Germinal center (tissue), 1 donor: Measurements from ENCODE around the gene RBM28.

ENCODE experiments used
- DNase-seq: peaks from one replicate; pipeline ENCODE4 v3.0.0; 2012; ENCODE audit warnings: mixed read lengths, low spot score

RBM28 gene

DNA sequence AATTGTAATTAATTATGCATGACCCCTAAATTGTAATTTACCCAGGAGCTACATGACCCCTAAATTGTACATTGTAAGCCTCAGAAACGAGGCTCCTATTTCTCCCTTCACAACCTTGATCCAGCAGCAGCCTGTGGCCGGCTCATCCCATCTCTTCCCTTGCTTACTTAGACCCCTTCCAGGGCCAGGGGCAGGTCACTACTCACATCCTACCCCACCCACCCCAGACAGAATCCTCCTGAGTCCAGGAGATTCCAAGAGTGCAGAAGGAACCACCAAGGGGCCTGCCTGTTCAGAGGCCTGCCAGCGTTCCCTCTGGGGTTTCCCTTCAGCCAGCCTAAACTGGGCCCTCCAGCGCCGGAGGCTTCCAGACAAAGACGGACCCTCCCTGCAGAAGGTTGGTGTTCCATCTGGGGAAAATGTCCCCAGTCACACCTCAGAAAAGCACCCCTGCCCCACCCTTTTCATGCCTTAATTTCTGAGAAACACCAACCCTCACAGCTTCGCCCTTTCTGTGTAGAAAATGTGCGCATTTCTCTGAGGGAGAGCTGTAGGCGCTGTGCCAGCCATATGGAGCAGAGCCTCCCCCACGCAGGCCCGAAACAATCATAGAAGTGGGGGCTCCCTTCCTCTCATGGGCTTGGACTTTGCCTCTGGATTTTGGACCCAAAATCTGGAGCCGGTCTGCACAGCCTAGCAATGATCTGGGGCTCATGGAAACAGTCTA is 83.5 kb downstream of the RBM28 start:
- DNase-seq, result no peak

DNA sequence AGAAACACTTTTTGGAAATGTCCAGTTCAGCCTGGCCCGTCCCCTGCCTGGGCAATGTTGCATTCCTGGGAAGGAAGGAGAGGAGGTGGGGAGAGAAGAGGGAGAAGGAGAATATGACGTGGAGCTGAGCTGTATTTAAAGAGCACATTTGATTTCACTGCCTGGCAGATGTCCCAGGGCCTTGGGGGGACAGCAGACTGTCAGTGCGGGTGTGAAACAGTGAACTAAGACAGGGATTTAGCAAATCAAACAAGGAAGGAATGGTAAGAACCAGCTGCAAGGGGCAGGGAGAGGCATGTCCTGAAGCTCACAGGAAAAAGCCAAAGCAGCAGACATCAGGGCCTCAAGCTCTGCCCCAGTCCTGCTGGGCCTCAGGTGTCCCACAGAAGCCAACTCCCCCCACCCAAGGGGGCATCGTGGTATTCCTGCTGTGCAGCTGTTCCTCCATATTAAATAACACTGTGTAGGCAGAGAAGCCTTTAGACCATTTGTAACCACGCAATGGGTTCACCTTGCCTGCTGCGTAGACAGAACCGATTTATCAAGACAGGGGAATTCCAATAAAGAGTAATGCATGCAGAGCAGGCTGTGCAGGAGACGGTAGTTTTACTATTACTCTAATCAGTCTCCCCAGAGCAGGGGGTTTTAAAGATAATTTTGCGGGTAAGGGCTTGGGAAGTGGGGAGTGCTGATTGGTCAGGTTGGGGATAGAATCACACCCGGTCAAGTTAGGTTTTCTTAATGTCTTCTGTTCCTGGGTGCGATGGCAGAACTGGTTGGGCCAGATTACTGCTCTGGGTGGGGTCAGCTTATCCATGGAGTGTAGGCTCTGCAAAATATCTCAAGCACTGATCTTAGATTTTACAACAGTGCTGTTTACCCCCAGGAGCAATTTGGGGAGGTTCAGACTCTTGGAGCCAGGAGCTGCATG is 84.3 kb downstream of the RBM28 start:
- DNase-seq, result no peak

DNA sequence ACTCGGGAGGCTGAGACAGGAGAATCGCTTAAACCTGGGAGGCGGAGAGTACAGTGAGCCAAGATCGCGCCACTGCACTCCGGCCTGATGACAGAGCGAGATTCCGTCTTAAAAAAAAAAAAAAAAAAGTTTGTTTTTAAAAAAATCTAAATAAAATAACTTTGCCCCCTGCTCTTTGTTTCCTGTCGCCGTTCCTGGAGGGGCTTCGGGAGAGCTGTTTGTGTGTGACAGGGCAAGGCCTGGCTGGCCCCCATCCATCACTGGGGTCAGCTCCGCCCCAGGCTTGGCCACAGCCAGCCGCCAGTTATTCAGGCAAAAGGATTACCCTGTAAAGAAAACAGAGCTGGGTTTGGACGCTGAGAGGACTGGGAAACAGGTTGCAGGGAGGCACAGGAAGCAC is 86.2 kb downstream of the RBM28 start:
- no peak for DNase-seq

GRCh38 chr7:128255271-128255670 is 88.4 kb downstream of the RBM28 start:
- DNase-seq, result no peak

DNA sequence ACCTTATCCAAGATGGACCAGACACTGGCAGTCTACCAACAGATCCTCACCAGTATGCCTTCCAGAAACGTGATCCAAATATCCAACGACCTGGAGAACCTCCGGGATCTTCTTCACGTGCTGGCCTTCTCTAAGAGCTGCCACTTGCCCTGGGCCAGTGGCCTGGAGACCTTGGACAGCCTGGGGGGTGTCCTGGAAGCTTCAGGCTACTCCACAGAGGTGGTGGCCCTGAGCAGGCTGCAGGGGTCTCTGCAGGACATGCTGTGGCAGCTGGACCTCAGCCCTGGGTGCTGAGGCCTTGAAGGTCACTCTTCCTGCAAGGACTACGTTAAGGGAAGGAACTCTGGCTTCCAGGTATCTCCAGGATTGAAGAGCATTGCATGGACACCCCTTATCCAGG is 89.2 kb downstream of the RBM28 start:
- no peak for DNase-seq

DNA sequence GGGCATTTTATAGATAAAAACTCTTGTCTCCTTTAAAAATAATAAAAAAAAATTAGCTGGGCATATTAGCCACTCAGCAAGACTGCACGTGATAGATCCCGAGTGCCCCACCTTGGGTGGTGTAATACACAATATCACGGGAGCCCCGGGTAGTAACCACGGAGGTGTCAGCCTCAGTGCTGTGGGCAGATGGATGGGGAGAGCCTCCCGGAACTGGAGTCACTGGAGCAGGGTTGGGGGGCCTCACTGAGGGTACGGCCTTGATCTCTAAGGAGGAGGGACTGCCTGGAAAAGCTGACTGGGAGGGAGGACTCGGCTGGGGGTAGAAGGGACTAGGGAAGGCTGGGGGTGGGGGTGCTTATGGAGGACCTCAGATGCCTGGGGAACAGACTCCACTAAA is 90.0 kb downstream of the RBM28 start:
- DNase-seq, result no peak

DNA sequence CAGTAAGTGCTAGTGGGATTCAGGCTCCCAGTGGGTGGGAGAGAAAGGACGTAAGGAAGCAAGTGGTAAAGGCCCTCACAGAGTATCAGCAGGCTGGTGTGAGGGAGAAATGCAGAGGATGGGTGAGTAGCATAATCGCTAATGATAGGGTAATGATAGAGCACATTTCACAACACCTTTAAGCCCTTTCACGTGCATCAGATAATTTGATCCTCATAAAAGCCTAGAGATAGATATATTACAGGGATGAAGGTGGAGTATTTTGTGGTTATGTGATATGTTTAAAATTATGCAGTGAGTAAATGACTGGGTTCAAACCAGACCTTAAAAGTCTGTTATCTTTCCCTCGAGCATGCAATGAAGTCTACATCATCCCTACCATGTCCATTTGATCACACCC is 92.4 kb downstream of the RBM28 start:
- no peak for DNase-seq
